Epithelial cell of alveolus of lung (primary cell): ENCODE data around the gene TIMM8B. TPM values are rescaled to one million over a fixed set of nuclear protein-coding genes. Genes with fewer than 3 reads are reported as not detected.

Source experiments
- total RNA-seq: library from RNA; depleted of rRNA; stranded (reverse); fragments of >200 nt; gene quantifications from 2 replicates; pipeline ENCODE4 v1.2.1, GENCODE V29; 2015

The TIMM8B gene, protein sequence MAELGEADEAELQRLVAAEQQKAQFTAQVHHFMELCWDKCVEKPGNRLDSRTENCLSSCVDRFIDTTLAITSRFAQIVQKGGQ
- 26.6 and 54.9 TPM in 2 replicates for total RNA-seq

GRCh38 chr11:112086422-112087191 is at the start of gene TIMM8B, which contains the start of gene SDHD:
Gene TIMM8B, minus strand, starts transcription at chr11:112086756. Its CDS starts 33 bp downstream, at chr11:112086723.
Gene SDHD, plus strand, starts transcription at chr11:112086873. Its CDS starts 35 bp downstream, at chr11:112086908.

DNA sequence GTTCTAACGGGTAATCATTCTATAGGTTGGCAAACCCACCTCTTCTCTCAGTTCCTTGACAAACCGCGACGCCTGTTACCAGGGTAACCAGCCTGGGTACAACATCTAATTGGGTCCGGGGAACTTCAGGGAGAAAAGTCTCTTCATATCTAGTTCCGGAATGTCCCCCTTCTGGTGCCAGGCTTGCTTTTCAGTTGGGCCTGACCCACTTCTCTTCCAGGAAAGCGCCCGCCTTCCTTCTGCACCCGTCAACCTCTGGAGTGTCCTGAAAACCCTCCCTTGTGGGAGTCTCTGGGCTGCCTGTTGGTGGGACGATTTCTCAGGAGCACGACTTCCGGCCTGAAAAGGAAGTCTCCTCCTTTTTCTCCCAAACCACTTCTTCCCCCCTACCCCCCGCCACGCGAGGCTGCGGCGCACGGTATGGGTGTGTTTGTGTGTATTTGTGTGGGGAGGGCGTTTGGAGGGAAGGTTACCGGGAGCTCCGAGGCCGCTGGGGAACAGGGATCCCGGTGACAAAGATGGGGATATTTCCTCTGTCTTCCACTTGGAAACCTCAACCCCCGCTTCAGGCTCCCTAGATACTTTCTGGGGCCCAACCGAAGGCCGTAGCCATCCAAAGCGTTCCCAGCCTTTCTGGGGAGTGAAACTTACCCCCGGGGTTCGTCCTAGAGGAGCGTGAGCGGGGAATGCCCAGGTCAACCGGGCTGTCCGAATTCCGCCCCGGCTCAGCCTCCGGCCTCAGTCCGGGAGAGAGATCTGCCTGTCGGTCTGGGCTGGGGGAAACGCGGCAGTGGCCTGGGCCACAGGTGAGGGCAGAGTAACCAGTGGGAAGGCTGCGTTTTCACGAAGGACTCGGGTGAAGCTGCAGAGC is 12.4 kb downstream of the TIMM8B start, which contains the start of the genes NKAPD1 and PIH1D2:
TSS of gene NKAPD1 (plus strand) at position 359 of the 871 bp plus-strand sequence. CDS start 1,276 bp downstream, outside the sequence.
TSS of gene PIH1D2 (minus strand) at position 77 of the 871 bp plus-strand sequence. CDS start 843 bp downstream, outside the sequence.

Other genes starting within 250 kb of the TIMM8B start
- gene ALG9, start 215.2 kb downstream of the TIMM8B start, total RNA-seq, result 29.5 and 29.7 TPM in 2 replicates
- 0.88 and 3.1 TPM in 2 replicates for gene FDXACB1, start 207.6 kb downstream of the TIMM8B start, total RNA-seq
- gene CFAP68, start 207.2 kb downstream of the TIMM8B start, total RNA-seq, result 16.2 and 19.8 TPM in 2 replicates
- gene CRYAB, start 175.0 kb downstream of the TIMM8B start, total RNA-seq, result 3.2 and 9.3 TPM in 2 replicates
- 0.26 TPM in 1 of 2 replicates, not detected in the other for gene HSPB2, start 174.0 kb downstream of the TIMM8B start, total RNA-seq
- gene C11orf52, start 167.8 kb downstream of the TIMM8B start, total RNA-seq, result not detected in 2 replicates
- 12.8 and 15.9 TPM in 2 replicates for gene DIXDC1, start 149.4 kb downstream of the TIMM8B start, total RNA-seq
- 23.9 and 34.0 TPM in 2 replicates for gene DLAT, start 61.3 kb downstream of the TIMM8B start, total RNA-seq
- gene PIH1D2, start 12.7 kb downstream of the TIMM8B start, total RNA-seq, result 1.8 and 4.6 TPM in 2 replicates
- 13.6 and 19.8 TPM in 2 replicates for gene NKAPD1, start 12.5 kb downstream of the TIMM8B start, total RNA-seq
- 88.4 and 149 TPM in 2 replicates for gene SDHD, start 117 bp upstream of the TIMM8B start, total RNA-seq
- 0.56 and 4.1 TPM in 2 replicates for gene IL18, start 77.3 kb upstream of the TIMM8B start, total RNA-seq
- gene TEX12, start 80.6 kb upstream of the TIMM8B start, total RNA-seq, result not detected in 2 replicates
- 0.91 and 10.5 TPM in 2 replicates for gene BCO2, start 88.8 kb upstream of the TIMM8B start, total RNA-seq
- gene PTS, start 139.7 kb upstream of the TIMM8B start, total RNA-seq, result 22.0 and 27.4 TPM in 2 replicates
- not detected in 2 replicates for gene PLET1, start 174.1 kb upstream of the TIMM8B start, total RNA-seq